Keratinocyte (primary cell): Measurements from ENCODE around the gene CNPY1. TPM values are rescaled to one million over a fixed set of nuclear protein-coding genes. Genes with fewer than 3 reads are reported as not detected.

Experiments used
- DNase-seq: peaks from one replicate; pipeline ENCODE4 v3.0.0-alpha.2; 2011; ENCODE audit warnings: low read depth, missing footprints, low spot score
- FAIRE-seq: peaks from 2 replicates; lab custom pipeline; 2011; peaks lifted over from hg19 to GRCh38; lab: Jason Lieb, UNC
- H2AFZ ChIP-seq: 2 replicates; pipeline ENCODE4 v1.6.0; 2012; ENCODE audit warnings: low read length, control low read depth, inconsistent platforms; ENCODE audit not compliant: control insufficient read depth
- H3K27ac ChIP-seq: 2 replicates; pipeline ENCODE4 v1.5.1; 2011; ENCODE audit warnings: low read length; ENCODE audit not compliant: control insufficient read depth, insufficient read depth
- H3K27me3 ChIP-seq: 3 replicates; pipeline ENCODE4 v1.6.0; 2011; ENCODE audit warnings: low read length; ENCODE audit not compliant: control insufficient read depth, insufficient read depth; ENCODE audit errors: extremely low read depth
- H3K36me3 ChIP-seq, 2 experiments: 2 replicates in 1 of 2; 3 replicates in 1 of 2; pipeline ENCODE4 v1.5.1; 2011; ENCODE audit warnings: low read length in 2 of 2, mild to moderate bottlenecking in 1 of 2; ENCODE audit not compliant: control insufficient read depth in 2 of 2, insufficient read depth in 2 of 2; ENCODE audit errors: extremely low read depth in 1 of 2
- H3K4me1 ChIP-seq: 3 replicates; pipeline ENCODE4 v1.5.1; 2011; ENCODE audit warnings: low read length; ENCODE audit not compliant: control insufficient read depth, insufficient read depth; ENCODE audit errors: extremely low read depth
- H3K4me2 ChIP-seq: 3 replicates; pipeline ENCODE4 v1.6.0; 2011; ENCODE audit warnings: low read depth, low read length; ENCODE audit not compliant: control insufficient read depth, insufficient read depth; ENCODE audit errors: extremely low read depth
- H3K4me3 ChIP-seq, 3 experiments: fragments of 200-600 bp in 1 of 3; sonication (generic) in 1 of 3; 2 replicates in 2 of 3; 3 replicates in 1 of 3; pipeline ENCODE4 v1.5.1; 2011 to 2016; ENCODE audit warnings: low read length in 3 of 3, mild to moderate bottlenecking in 3 of 3, control low read depth in 2 of 3, inconsistent platforms in 1 of 3, low read depth in 1 of 3, mixed read lengths in 1 of 3, mixed run types in 1 of 3, moderate library complexity in 1 of 3; ENCODE audit not compliant: control insufficient read depth in 2 of 3, insufficient read depth in 2 of 3; ENCODE audit errors: extremely low read depth in 1 of 3
- H3K79me2 ChIP-seq: 2 replicates; pipeline ENCODE4 v1.6.0; 2012; ENCODE audit warnings: low read length; ENCODE audit not compliant: control insufficient read depth, insufficient read depth
- H3K9ac ChIP-seq: 3 replicates; pipeline ENCODE4 v1.6.0; 2011; ENCODE audit warnings: low read length; ENCODE audit not compliant: control insufficient read depth, insufficient read depth; ENCODE audit errors: extremely low read depth
- H3K9me1 ChIP-seq: 3 replicates; pipeline ENCODE4 v1.6.0; 2011; ENCODE audit warnings: low read length; ENCODE audit not compliant: control insufficient read depth, insufficient read depth; ENCODE audit errors: extremely low read depth
- H3K9me3 ChIP-seq: 2 replicates; pipeline ENCODE4 v1.5.1; 2012; ENCODE audit warnings: low read depth, low read length; ENCODE audit not compliant: control insufficient read depth
- H4K20me1 ChIP-seq: 3 replicates; pipeline ENCODE4 v1.6.0; 2011; ENCODE audit warnings: low read length; ENCODE audit not compliant: control insufficient read depth, insufficient read depth; ENCODE audit errors: extremely low read depth
- CTCF ChIP-seq, 3 experiments: IDR thresholded peaks in 1 of 3; conservative IDR thresholded peaks in 1 of 3; optimal IDR thresholded peaks in 1 of 3; 2 replicates in 2 of 3; 3 replicates in 1 of 3; pipeline versions ENCODE3 to v1.5.1; 2011; ENCODE audit warnings: low read length in 3 of 3, mild to moderate bottlenecking in 3 of 3, moderate library complexity in 2 of 3, control low read depth in 1 of 3, inconsistent platforms in 1 of 3; ENCODE audit not compliant: insufficient read depth in 2 of 3; ENCODE audit errors: extremely low read depth in 1 of 3
- EZH2 ChIP-seq: IDR thresholded peaks from one replicate; pipeline ENCODE4 v1.6.1; 2012; ENCODE audit warnings: inconsistent platforms, mild to moderate bottlenecking, low read length, moderate library complexity
- dilution Hi-C: fragments of 300-500 bp; cut with MboI; formaldehyde crosslinking; loops from one replicate; pipeline ENCODE4 v1.7.0; 2020; ENCODE audit warnings: low sequenced_read_pairs; ENCODE audit not compliant: extremely low pct_ligation_motif_present
- polyA plus RNA-seq, 5 experiments: library from polyadenylated mRNA; depleted of rRNA in 3 of 5; stranded (reverse) in 3 of 5; stranded (forward) in 1 of 5; unstranded in 1 of 5; fragments of >200 nt; gene quantifications; 1 replicate in 1 of 5; 2 replicates in 3 of 5; 3 replicates in 1 of 5; pipeline versions ENCODE4 v1.2.1 to v1.2.3, GENCODE V29; 2011 to 2012; ENCODE audit warnings: missing spikeins in 2 of 5, low read depth in 1 of 5, low replicate concordance in 1 of 5

CNPY1 gene
- polyA plus RNA-seq, 1 donor (not counting 4 experiments of a cell fraction or from before 2014, with no cell fraction given), result not detected

GRCh38 chr7:155529346-155529745 is 17.0 kb downstream of the CNPY1 start:
- H3K4me2 ChIP-seq, result no peak overlapping the region
- no peaks in the 10 kb centered on the region for H4K20me1 ChIP-seq
- H3K27ac ChIP-seq, result no peak overlapping the region
- H3K4me1 ChIP-seq, result peaks cover 6% of the 10 kb centered on the region
- no peak overlapping the region for H3K4me3 ChIP-seq
- no peak overlapping the region for H3K9ac ChIP-seq
- TF ChIP-seq EZH2 (no peak), CTCF (optimal IDR thresholded peaks at IDR 0.05 in 1 of 3, IDR thresholded peaks at IDR 0.05 in 1 of 3, conservative IDR thresholded peaks at IDR 0.05 in 1 of 3; ENCODE audit: extremely low read depth in 1 of 3, insufficient read depth in 2 of 3, low read length in 3 of 3) (no peak)
- no peaks in the 10 kb centered on the region for H3K9me3 ChIP-seq
- FAIRE-seq, result no peak
- dilution Hi-C loops, result no loop called here
- H3K79me2 ChIP-seq, result no peaks in the 10 kb centered on the region
- H3K36me3 ChIP-seq, result no peaks in the 10 kb centered on the region
- DNase-seq, result no peak
- H3K9me1 ChIP-seq, result no peaks in the 10 kb centered on the region
- no peak overlapping the region for H2AFZ ChIP-seq
- peaks cover 34% of the 10 kb centered on the region for H3K27me3 ChIP-seq

- no peak overlapping the region for H3K4me3 ChIP-seq
- H3K4me2 ChIP-seq, result no peak overlapping the region
- H4K20me1 ChIP-seq, result no peaks in the 10 kb centered on the region
- H3K9ac ChIP-seq, result no peak overlapping the region
- dilution Hi-C loops, result no loop called here
- no peak overlapping the region for H2AFZ ChIP-seq
- TF ChIP-seq CTCF (optimal IDR thresholded peaks at IDR 0.05 in 1 of 3, IDR thresholded peaks at IDR 0.05 in 1 of 3, conservative IDR thresholded peaks at IDR 0.05 in 1 of 3; ENCODE audit: extremely low read depth in 1 of 3, insufficient read depth in 2 of 3, low read length in 3 of 3) (no peak), EZH2 (no peak)
- H3K27me3 ChIP-seq, result peaks cover 17% of the 10 kb centered on the region
- no peak for FAIRE-seq
- no peaks in the 10 kb centered on the region for H3K4me1 ChIP-seq
- no peaks in the 10 kb centered on the region for H3K9me3 ChIP-seq
- no peak overlapping the region for H3K27ac ChIP-seq
- no peaks in the 10 kb centered on the region for H3K36me3 ChIP-seq
- H3K79me2 ChIP-seq, result no peaks in the 10 kb centered on the region
- DNase-seq, result no peak
- no peaks in the 10 kb centered on the region for H3K9me1 ChIP-seq
Measured at GRCh38 chr7:155527664-155528063, 18.7 kb downstream of the CNPY1 start.
